Chondrocyte (in vitro differentiated cells): ENCODE measurements around the gene PAM. TPM values are rescaled to one million over a fixed set of nuclear protein-coding genes. Genes with fewer than 3 reads are reported as not detected.

Source experiments
- DNase-seq: peaks from one replicate; pipeline ENCODE4 v3.0.0; 2021; ENCODE audit warnings: mixed read lengths, low spot score
- H3K27ac Mint-ChIP-seq: one replicate; pipeline ENCODE4 v1.8.0; 2021; ENCODE audit warnings: mild to moderate bottlenecking, moderate library complexity, mixed read lengths; ENCODE audit not compliant: unreplicated experiment
- H3K27me3 Mint-ChIP-seq: 2 replicates; pipeline ENCODE4 v1.8.0; 2021; ENCODE audit warnings: low read depth, mixed read lengths
- H3K36me3 Mint-ChIP-seq: 2 replicates; pipeline ENCODE4 v1.8.0; 2021; ENCODE audit warnings: low read depth, mixed read lengths
- H3K4me1 Mint-ChIP-seq: 2 replicates; pipeline ENCODE4 v1.8.0; 2021; ENCODE audit warnings: low read depth, mild to moderate bottlenecking, mixed read lengths
- H3K4me3 Mint-ChIP-seq: one replicate; pipeline ENCODE4 v1.8.0; 2021; ENCODE audit warnings: mild to moderate bottlenecking, moderate library complexity, mixed read lengths; ENCODE audit not compliant: unreplicated experiment
- H3K9me3 Mint-ChIP-seq: 2 replicates; pipeline ENCODE4 v1.8.0; 2021; ENCODE audit warnings: low read depth, mixed read lengths
- CTCF ChIP-seq: fragments of 200-600 bp; sonication (generic); IDR thresholded peaks from 2 replicates; pipeline ENCODE4 v1.5.0; 2021; ENCODE audit warnings: antibody characterized with exemption, mild to moderate bottlenecking, moderate library complexity
- total RNA-seq: library from RNA; stranded (reverse); gene quantifications from 3 replicates; pipeline ENCODE4 v1.2.1, GENCODE V29; 2021

Gene PAM
- total RNA-seq, 1 donor from 2014 or later: 293 TPM

DNA sequence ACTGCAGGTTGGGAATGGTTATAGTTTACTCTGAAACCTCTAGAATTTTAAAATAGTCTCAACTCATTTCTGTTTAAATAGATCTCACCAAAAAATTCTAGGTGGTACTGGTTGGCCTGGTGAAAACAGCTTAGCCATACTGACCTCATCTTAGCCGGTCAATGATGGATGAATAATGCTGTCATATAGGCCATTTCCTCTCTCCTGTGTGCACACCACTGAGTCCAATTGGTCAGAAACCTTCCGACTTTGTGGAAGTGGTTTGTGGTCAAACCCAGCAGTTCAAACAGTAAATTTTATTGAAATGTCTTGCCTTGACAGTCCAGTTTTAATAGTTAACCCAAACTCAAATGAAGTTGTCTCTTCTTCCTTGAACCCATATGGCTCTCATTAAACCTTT lies 266.2 kb downstream of the PAM start:
- H3K9me3 Mint-ChIP-seq: no peaks in the 10 kb centered on the region
- H3K27me3 Mint-ChIP-seq: no peaks in the 10 kb centered on the region
- TF ChIP-seq CTCF: no peak
- no peak overlapping the region for H3K4me3 Mint-ChIP-seq
- no peak for DNase-seq
- H3K4me1 Mint-ChIP-seq: peaks cover 23% of the 10 kb centered on the region
- no peak overlapping the region for H3K27ac Mint-ChIP-seq
- H3K36me3 Mint-ChIP-seq: peaks cover 9% of the 10 kb centered on the region

DNA sequence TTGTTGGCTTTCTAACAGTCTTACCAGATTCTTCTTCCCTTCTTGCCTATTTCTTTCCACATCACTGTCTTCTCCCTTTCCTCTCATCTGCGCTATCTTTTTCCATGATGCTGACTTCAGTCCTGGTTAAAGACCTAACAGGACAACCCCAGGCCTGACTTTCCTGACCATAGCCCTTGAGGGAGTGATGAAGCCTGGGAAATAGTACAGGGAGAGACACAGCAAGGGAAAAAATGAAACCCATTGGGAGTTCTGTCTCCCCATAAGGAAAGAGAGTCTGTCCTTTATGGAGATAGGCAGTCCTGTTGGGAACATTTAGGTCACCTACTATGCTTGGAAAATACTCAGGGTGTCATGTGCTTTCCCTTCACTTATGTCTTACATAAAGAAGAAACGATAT lies 272.2 kb downstream of the PAM start:
- Mint-ChIP-seq H3K9me3 (no peaks in the 10 kb centered on the region), H3K27me3 (no peaks in the 10 kb centered on the region), H3K4me1 (peaks cover under 1% of the 10 kb centered on the region)

GRCh38 chr5:103031607-103032006 lies 276.5 kb downstream of the PAM start:
- Mint-ChIP-seq H3K27ac (no peak overlapping the region), H3K36me3 (peaks cover 13% of the 10 kb centered on the region), H3K9me3 (no peaks in the 10 kb centered on the region), H3K4me3 (no peak overlapping the region), H3K27me3 (no peaks in the 10 kb centered on the region), H3K4me1 (no peaks in the 10 kb centered on the region)
- TF ChIP-seq CTCF: peak; percentile 65
- no peak for DNase-seq

More for the DNA sequence above, 272.2 kb downstream of the PAM start:
- no peak for DNase-seq
- Mint-ChIP-seq H3K27ac (no peak overlapping the region), H3K36me3 (peaks cover 17% of the 10 kb centered on the region), H3K4me3 (no peak overlapping the region)
- no peak for TF ChIP-seq CTCF

DNA sequence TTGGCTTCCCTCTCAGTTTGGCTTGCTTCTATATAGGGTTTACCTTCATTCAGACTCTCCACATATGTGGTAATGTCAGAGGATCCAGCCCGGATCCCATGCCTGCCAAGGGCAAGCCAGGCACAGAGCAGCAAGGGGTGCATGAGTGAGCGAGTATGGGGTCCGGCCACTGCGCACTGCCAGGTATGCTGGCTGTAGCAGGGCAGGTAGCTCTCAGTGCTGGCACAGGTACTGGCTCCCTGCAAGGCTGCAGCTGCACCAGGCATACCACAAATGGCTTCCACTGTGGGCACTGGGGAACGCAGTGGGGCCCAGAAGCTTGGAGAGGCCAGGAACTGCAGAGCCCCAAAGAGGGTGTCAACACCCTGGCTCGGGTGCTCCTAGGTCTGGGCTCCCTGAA lies 278.6 kb downstream of the PAM start:
- DNase-seq: no peak
- no peak overlapping the region for H3K4me3 Mint-ChIP-seq
- peaks cover 6% of the 10 kb centered on the region for H3K36me3 Mint-ChIP-seq
- no peak overlapping the region for H3K27ac Mint-ChIP-seq
- no peaks in the 10 kb centered on the region for H3K4me1 Mint-ChIP-seq
- no peaks in the 10 kb centered on the region for H3K27me3 Mint-ChIP-seq
- no peaks in the 10 kb centered on the region for H3K9me3 Mint-ChIP-seq
- no peak for TF ChIP-seq CTCF

DNA sequence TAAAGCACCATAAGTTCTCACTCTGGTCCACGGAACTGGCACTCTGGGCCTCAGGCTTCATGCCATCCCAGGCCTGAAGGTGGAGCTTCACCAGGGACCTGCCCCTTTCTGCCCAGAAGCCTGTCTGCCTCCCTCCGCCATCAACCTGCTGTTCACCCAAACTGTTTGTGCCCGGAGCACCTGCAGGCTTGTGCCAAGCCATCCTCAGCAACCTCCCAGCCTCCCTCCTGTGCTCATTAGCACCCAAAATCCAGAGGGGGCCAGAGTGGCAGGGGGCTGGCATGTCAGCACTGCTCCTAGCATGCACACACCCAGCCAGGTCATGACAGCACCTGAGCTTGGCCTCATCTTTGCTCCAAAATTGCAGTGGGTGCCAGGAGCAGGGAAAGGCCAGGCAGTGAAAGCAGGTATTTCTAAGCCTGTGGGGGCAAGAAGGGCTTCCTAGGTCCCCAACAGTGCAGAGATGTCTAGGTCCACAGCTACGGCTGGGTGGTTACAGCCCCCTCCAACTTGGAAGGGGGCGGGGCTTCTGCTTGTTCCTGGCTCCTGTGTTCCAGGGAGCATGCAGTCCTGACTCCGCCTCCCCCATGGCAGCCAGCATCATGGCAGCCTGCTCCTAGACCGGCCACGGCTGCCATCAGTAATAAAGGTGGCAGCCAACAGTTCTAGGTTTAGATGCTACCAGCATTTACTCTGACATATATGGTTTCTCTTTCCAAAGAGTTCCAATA lies 279.7 kb downstream of the PAM start:
- peaks cover 3% of the 10 kb centered on the region for H3K36me3 Mint-ChIP-seq
- H3K27me3 Mint-ChIP-seq: no peaks in the 10 kb centered on the region
- no peaks in the 10 kb centered on the region for H3K4me1 Mint-ChIP-seq
- no peaks in the 10 kb centered on the region for H3K9me3 Mint-ChIP-seq
- H3K27ac Mint-ChIP-seq: no peak overlapping the region
- DNase-seq: peak; percentile 69
- no peak overlapping the region for H3K4me3 Mint-ChIP-seq
- no peak for TF ChIP-seq CTCF
